Tibial artery (tissue), 4 donors: Measurements from ENCODE around the gene RFC3.

Source experiments
- DNase-seq, 2 donors: peaks; one replicate each; pipeline ENCODE4 v3.0.0-alpha.2; 2019
- H3K27ac ChIP-seq, 2 donors: fragments of 200-600 bp; sonication (generic) in 1 of 2; 1 replicate in 1 of 2; 2 replicates in 1 of 2; pipeline ENCODE4 v1.5.1; 2018 to 2019; ENCODE audit warnings: mild to moderate bottlenecking in 1 of 2
- H3K27me3 ChIP-seq, 2 donors: fragments of 200-600 bp; sonication (generic) in 1 of 2; one replicate each; pipeline versions ENCODE4 v1.5.1 to v1.6.0; 2016 to 2019
- H3K36me3 ChIP-seq, 3 donors: fragments of 200-600 bp; sonication (generic) in 2 of 3; one replicate each; pipeline ENCODE4 v1.5.1; 2016 to 2019; ENCODE audit warnings: mild to moderate bottlenecking in 2 of 3
- H3K4me1 ChIP-seq, 4 donors: fragments of 200-600 bp; sonication (generic) in 2 of 4; 1 replicate in 3 of 4; 2 replicates in 1 of 4; pipeline ENCODE4 v1.5.1; 2016 to 2019
- H3K4me3 ChIP-seq, 2 donors: fragments of 200-600 bp; sonication (generic) in 1 of 2; 1 replicate in 1 of 2; 2 replicates in 1 of 2; pipeline ENCODE4 v1.5.1; 2018 to 2019; ENCODE audit warnings: mild to moderate bottlenecking in 2 of 2
- H3K9me3 ChIP-seq, 3 donors: fragments of 200-600 bp; sonication (generic) in 1 of 3; one replicate each; pipeline ENCODE4 v1.5.1; 2016 to 2019
- intact Hi-C: fragments of 100-400 bp; cut with DNase I; formaldehyde crosslinking; loops from one replicate; pipeline ENCODE4 v1.15.0; 2023; ENCODE audit warnings: low total_unique reads
- TF ChIP-seq, protein P1 (sequence below), 2 experiments: fragments of 200-600 bp in 1 of 2; fragments of 450-650 bp in 1 of 2; IDR thresholded peaks; one replicate each; pipeline ENCODE4 v1.5.1; 2017 to 2019; ENCODE audit warnings: antibody characterized with exemption in 2 of 2, mild to moderate bottlenecking in 1 of 2, moderate library complexity in 1 of 2

Gene RFC3

DNA sequence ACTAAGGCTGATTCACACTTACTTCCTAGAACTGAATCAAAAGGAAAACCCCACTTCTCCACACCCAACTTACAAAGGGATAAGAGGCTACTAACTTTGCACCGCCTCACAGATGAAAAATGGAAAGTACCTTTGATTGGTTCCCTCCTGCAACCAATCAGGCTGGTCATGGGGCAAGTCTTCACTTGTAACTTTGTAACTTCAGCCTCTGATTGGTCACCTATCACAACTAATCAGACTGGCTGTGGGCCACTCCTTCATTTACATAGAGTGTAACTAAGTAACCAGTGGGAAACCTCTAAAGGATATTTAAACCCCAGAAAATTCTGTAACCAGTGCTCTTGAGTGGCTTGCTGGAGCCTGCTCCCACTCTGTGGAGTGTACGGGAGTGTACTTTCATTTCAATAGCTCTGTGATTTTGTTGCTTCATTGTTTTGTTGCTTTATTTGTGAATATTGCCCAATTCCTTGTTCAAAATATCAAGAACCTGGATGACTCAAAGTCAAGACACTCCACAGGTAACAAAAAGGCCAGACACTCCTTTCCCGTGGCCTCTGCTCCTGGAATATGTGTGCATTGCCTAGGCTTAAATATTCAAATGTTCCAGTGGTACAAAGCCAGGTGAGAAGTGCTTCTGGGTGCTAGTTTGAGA lies 50.5 kb downstream of the RFC3 start:
- H3K27me3 ChIP-seq = no peaks in the 10 kb centered on the region
- TF ChIP-seq, protein P1, sequence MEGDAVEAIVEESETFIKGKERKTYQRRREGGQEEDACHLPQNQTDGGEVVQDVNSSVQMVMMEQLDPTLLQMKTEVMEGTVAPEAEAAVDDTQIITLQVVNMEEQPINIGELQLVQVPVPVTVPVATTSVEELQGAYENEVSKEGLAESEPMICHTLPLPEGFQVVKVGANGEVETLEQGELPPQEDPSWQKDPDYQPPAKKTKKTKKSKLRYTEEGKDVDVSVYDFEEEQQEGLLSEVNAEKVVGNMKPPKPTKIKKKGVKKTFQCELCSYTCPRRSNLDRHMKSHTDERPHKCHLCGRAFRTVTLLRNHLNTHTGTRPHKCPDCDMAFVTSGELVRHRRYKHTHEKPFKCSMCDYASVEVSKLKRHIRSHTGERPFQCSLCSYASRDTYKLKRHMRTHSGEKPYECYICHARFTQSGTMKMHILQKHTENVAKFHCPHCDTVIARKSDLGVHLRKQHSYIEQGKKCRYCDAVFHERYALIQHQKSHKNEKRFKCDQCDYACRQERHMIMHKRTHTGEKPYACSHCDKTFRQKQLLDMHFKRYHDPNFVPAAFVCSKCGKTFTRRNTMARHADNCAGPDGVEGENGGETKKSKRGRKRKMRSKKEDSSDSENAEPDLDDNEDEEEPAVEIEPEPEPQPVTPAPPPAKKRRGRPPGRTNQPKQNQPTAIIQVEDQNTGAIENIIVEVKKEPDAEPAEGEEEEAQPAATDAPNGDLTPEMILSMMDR (IDR thresholded peaks at IDR 0.05) = no peak
- H3K27ac ChIP-seq = no peak overlapping the region
- no peak overlapping the region for H3K4me3 ChIP-seq
- intact Hi-C loops = no loop called here
- H3K36me3 ChIP-seq = no peaks in the 10 kb centered on the region
- DNase-seq = no peak
- H3K9me3 ChIP-seq = no peaks in the 10 kb centered on the region
- H3K4me1 ChIP-seq = no peaks in the 10 kb centered on the region

DNA sequence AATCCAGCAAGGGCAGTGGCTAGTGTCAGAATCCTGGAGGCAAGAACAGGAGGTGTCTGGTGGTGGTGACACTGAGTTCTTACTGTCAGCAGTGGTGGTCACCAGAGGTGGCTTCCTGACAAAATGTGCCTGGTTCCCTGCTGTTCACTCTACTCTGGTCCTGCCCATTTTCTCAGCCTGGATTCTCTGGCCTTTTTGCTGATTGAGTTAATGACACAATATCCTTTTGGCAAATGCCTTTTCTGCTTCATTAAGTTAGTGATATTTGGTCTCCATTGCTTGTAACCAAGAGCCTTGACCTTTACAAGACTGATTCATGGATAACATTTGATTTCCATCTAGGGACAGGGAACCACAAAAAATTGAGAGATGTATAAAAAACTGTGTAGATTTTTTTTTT lies 51.1 kb downstream of the RFC3 start:
- no peaks in the 10 kb centered on the region for H3K4me1 ChIP-seq
- intact Hi-C loops = no loop called here
- H3K9me3 ChIP-seq = no peaks in the 10 kb centered on the region
- no peak overlapping the region for H3K4me3 ChIP-seq
- TF ChIP-seq, protein P1 (IDR thresholded peaks at IDR 0.05) = no peak
- no peak for DNase-seq
- H3K27me3 ChIP-seq = no peaks in the 10 kb centered on the region
- H3K36me3 ChIP-seq = no peaks in the 10 kb centered on the region
- H3K27ac ChIP-seq = no peak overlapping the region

DNA sequence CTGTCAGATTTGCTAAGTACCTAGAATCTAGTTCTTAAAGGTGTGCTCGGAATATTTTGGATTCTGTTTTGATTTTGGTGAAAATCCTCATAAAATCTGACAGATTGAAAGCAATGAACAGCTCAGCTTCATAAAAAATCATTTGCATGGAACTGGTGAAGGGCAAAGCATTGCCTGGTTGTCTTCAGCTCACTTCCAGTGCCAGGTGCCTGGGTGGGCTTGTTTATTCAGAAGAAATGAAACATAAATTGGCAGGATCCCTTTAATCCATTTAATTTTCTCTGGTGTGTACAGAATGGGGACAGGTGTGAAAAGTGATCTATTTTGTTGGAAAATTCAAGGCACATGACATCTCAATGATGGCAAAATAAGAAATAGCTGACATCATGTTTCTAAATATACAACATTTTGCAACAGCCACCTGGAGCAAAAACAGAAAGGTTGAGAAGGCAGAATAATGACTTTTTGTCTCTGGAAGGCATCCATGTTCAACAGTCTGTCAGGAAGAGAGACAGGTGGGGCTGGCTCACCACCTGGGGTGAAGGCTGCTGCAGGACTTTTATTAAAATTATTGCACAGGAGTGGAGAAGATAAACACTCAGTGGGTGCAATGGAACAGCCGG lies 52.2 kb downstream of the RFC3 start:
- no peak for DNase-seq
- TF ChIP-seq, protein P1 (IDR thresholded peaks at IDR 0.05) = no peak

DNA sequence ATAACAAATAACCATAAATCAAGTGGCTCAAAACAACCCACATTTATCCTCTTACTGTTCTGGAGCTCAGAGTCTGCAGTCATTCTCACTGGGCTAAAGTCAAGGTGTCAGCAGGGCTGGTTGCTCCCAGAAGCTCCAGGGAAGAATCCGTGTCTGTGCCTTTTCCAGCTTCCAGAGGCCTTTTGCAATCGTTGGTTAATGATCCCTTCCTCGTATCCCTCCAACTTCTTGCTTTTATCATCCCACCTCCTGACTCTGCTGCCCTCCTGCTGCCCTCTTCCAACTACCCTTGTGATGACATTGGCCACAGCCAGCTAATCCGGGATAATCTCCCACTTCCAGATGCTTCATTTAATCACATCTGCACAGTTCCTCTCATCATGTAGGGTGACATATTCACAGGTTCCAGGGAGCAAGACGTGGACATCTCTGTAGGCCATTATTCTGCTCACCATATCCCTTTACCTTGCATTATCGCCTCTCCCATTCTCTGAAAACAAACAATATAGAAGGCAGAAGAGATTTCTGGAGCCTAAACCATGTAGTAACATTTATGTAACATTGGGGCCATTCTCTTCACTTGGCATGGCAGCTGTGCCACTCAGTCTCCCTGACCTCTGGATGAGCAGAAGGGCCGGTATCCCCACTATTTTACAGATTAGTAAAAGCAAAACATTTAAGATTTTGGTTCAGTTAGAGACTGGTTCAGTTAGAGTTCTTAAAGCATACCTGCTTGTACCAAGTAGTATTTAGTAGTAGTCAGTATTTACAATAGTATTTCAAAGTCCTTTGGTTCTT lies 53.5 kb downstream of the RFC3 start:
- H3K9me3 ChIP-seq = no peaks in the 10 kb centered on the region
- no peak overlapping the region for H3K4me3 ChIP-seq
- intact Hi-C loops = no loop called here
- H3K27me3 ChIP-seq = no peaks in the 10 kb centered on the region
- H3K36me3 ChIP-seq = no peaks in the 10 kb centered on the region
- H3K4me1 ChIP-seq = no peaks in the 10 kb centered on the region
- no peak for DNase-seq
- H3K27ac ChIP-seq = no peak overlapping the region
- TF ChIP-seq, protein P1 (IDR thresholded peaks at IDR 0.05) = no peak

More for the DNA sequence above, 52.2 kb downstream of the RFC3 start:
- Histone ChIP-seq H3K36me3 (no peaks in the 10 kb centered on the region), H3K4me1 (no peaks in the 10 kb centered on the region), H3K27me3 (no peaks in the 10 kb centered on the region), H3K9me3 (no peaks in the 10 kb centered on the region), H3K27ac (no peak overlapping the region), H3K4me3 (no peak overlapping the region)
- intact Hi-C loops = no loop called here

DNA sequence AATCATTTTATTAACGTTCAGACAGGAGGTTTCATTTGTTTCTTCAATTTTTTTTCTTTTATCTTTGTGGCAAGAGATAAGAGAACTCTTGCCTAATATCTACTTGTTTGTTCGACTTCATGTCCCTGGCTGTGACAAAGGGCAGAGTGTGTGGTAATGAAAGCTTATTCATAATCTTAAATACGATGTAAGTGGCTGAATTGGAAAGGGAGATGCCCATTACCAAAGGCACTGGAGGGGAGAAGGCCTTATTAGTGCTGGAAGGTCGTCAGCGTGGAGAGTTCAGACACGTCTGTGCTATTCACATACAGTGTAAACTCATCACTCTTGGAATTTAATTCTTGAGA lies 54.0 kb downstream of the RFC3 start:
- no peaks in the 10 kb centered on the region for H3K4me1 ChIP-seq
- intact Hi-C loops = no loop called here
- no peaks in the 10 kb centered on the region for H3K27me3 ChIP-seq
- DNase-seq = no peak
- TF ChIP-seq, protein P1 (IDR thresholded peaks at IDR 0.05) = no peak
- H3K4me3 ChIP-seq = no peak overlapping the region
- H3K36me3 ChIP-seq = no peaks in the 10 kb centered on the region
- no peaks in the 10 kb centered on the region for H3K9me3 ChIP-seq
- H3K27ac ChIP-seq = no peak overlapping the region
